Right lung (tissue), 10 donors: ENCODE measurements around the gene ACAD11. TPM values are rescaled to one million over a fixed set of nuclear protein-coding genes. Genes with fewer than 3 reads are reported as not detected.
A peak's percentile ranks its signal among the peaks of the same experiment; 100 is the strongest.

Source experiments
- DNase-seq, 2 donors: peaks; one replicate each; pipeline ENCODE4 v3.0.0-alpha.2; 2013
- long read RNA-seq, 8 donors: transcript quantifications; one replicate each; lab custom pipeline, GENCODE V29; 2026
- polyA plus RNA-seq, 5 donors: library from polyadenylated mRNA; unstranded; fragments of 120-200 nt; gene quantifications; one replicate each; pipeline versions ENCODE4 v1.2.1 to v1.2.3, GENCODE V29; 2013; ENCODE audit warnings: inconsistent platforms in 1 of 5, low replicate concordance in 1 of 5; ENCODE audit not compliant: insufficient read length in 5 of 5, insufficient read depth in 1 of 5

ACAD11 gene
- 10 to 100 TPM; 23.6 to 46.7 (median 32.1) TPM for polyA plus RNA-seq
- long read RNA-seq, donor 1, partial matches to known transcripts, result 0 of 1 reads
- long read RNA-seq, donor 1, other reads (novel, unspliced or antisense), result 0 of 1 reads
- long read RNA-seq, donor 2, partial matches to known transcripts, result 0 of 2 reads
- long read RNA-seq, donor 2, other reads (novel, unspliced or antisense), result 0 of 2 reads
- long read RNA-seq, donor 3, full-length matches to known transcripts, result 2 of 2 reads
- long read RNA-seq, donor 3, partial matches to known transcripts, result 0 of 2 reads
- long read RNA-seq, donor 3, other reads (novel, unspliced or antisense), result 0 of 2 reads
- long read RNA-seq, donor 4, partial matches to known transcripts, result 5 of 8 reads
- long read RNA-seq, donor 4, other reads (novel, unspliced or antisense), result 0 of 8 reads
- long read RNA-seq, donor 5, full-length matches to known transcripts, result 3 of 22 reads
- long read RNA-seq, donor 5, partial matches to known transcripts, result 19 of 22 reads
- long read RNA-seq, donor 5, other reads (novel, unspliced or antisense), result 0 of 22 reads
- long read RNA-seq, donor 6, partial matches to known transcripts, result 0 of 3 reads
- long read RNA-seq, donor 6, other reads (novel, unspliced or antisense), result 0 of 3 reads
- long read RNA-seq, donor 7, full-length matches to known transcripts, result 2 of 2 reads
- long read RNA-seq, donor 7, partial matches to known transcripts, result 0 of 2 reads
- long read RNA-seq, donor 7, other reads (novel, unspliced or antisense), result 0 of 2 reads
- long read RNA-seq, donor 8, full-length matches to known transcripts, result 2 of 2 reads
- long read RNA-seq, donor 8, partial matches to known transcripts, result 0 of 2 reads
- long read RNA-seq, donor 8, other reads (novel, unspliced or antisense), result 0 of 2 reads

GRCh38 chr3:132659365-132660051 is at the start of gene ACAD11:
Gene ACAD11 (minus strand): TSS chr3:132659809. CDS start chr3:132659751, 58 bp downstream.
- peak; percentile 79 to 80 for DNase-seq

- DNase-seq, result no peak
Observed at GRCh38 chr3:132703733-132704132, 44.1 kb upstream of the ACAD11 start.

GRCh38 chr3:132695422-132695821 is 35.8 kb upstream of the ACAD11 start:
- DNase-seq, result no peak

- DNase-seq, result no peak
Observed at GRCh38 chr3:132694991-132695390, 35.4 kb upstream of the ACAD11 start.

- no peak for DNase-seq
Observed at GRCh38 chr3:132690040-132690439, 30.4 kb upstream of the ACAD11 start.

- no peak for DNase-seq
Observed at GRCh38 chr3:132682201-132682600, 22.6 kb upstream of the ACAD11 start.

- no peak for DNase-seq
Observed at GRCh38 chr3:132681421-132681820, 21.8 kb upstream of the ACAD11 start.

- DNase-seq, result no peak
Observed at GRCh38 chr3:132679911-132680310, 20.3 kb upstream of the ACAD11 start.

- DNase-seq, result no peak
Observed at GRCh38 chr3:132675408-132675807, 15.8 kb upstream of the ACAD11 start.

- no peak for DNase-seq
Observed at GRCh38 chr3:132669256-132669777, 9.7 kb upstream of the ACAD11 start.

- DNase-seq, result peak in 1 of 2 donors; percentile 25
Observed at GRCh38 chr3:132665230-132665745, 5.7 kb upstream of the ACAD11 start.

- no peak for DNase-seq
Observed at GRCh38 chr3:132662212-132662611, 2.6 kb upstream of the ACAD11 start.

GRCh38 chr3:132661101-132661500 is 1.5 kb upstream of the ACAD11 start:
- DNase-seq, result no peak

GRCh38 chr3:132660811-132661070 is 1.1 kb upstream of the ACAD11 start:
- no peak for DNase-seq

GRCh38 chr3:132660052-132660810 is 622 bp upstream of the ACAD11 start, which contains the start of gene UBA5:
Gene UBA5 (plus strand): TSS chr3:132660329. CDS start chr3:132660538, 209 bp downstream.
- peak; percentile 74 to 80 for DNase-seq

GRCh38 chr3:132659000-132659364 is 627 bp downstream of the ACAD11 start:
- no peak for DNase-seq

- no peak for DNase-seq
Observed at GRCh38 chr3:132657869-132658747, 1.5 kb downstream of the ACAD11 start.

GRCh38 chr3:132655471-132655870 is 4.1 kb downstream of the ACAD11 start:
- no peak for DNase-seq

- no peak for DNase-seq
Observed at GRCh38 chr3:132654721-132655120, 4.9 kb downstream of the ACAD11 start.

GRCh38 chr3:132654190-132654589 is 5.4 kb downstream of the ACAD11 start:
- no peak for DNase-seq
